Measurements from ENCODE around the gene STUB1. TPM values are rescaled to one million over a fixed set of nuclear protein-coding genes. Genes with fewer than 3 reads are reported as not detected.

Gene STUB1
- total and polyA plus RNA-seq, 2 donors (not counting 3 experiments of a cell fraction or from before 2014, with no cell fraction given): 107 to 147 TPM

DNA sequence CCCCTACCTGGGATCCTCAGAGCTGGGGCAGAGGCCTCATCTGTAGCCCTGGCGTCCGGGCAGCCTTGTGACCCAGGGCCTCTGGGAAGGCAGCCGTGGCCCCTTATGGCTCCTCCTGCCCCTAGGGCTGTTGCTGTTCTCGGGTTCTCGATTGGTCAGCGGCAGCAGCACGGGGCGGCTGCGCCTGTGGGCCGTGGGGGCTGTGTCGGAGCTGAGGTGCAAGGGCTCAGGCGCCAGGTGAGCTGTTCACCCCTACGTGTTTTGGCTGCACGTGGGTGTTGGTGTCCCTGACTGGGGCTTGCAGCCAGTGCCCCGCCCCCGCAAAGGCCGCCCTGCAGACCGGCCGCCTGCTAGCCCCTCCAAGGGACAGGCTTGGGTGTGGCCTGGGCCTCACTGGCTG, 18.1 kb upstream of the STUB1 start:
- DNase-seq (ENCODE audit: low read depth, low spot score) (no peak), FAIRE-seq (no peak)
- Histone ChIP-seq H3K9ac (replicated peaks; ENCODE audit: extremely low read depth, insufficient read depth, low read length) (no peak overlapping the region), H3K36me3 (ENCODE audit: control insufficient read depth in 2 of 2, extremely low read depth in 1 of 2, insufficient read depth in 2 of 2, low read length in 2 of 2) (peaks cover 0 to 3% of the 10 kb centered on the region in 2 experiments), H3K9me3 (replicated peaks; ENCODE audit: control insufficient read depth, insufficient read depth, low read length) (no peaks in the 10 kb centered on the region), H3K27ac (ENCODE audit: insufficient read depth, low read depth, low read length) (no peak overlapping the region), H4K20me1 (replicated peaks; ENCODE audit: control insufficient read depth, extremely low read depth, insufficient read depth, low read length) (no peaks in the 10 kb centered on the region), H3K4me2 (ENCODE audit: insufficient read depth, low read length) (no peak overlapping the region), H3K4me1 (ENCODE audit: control insufficient read depth, extremely low read depth, insufficient read depth, low read length) (no peaks in the 10 kb centered on the region), H3K4me3 (replicated peaks in 1 of 3; ENCODE audit: insufficient read depth in 1 of 3, low read depth in 1 of 3, low read length in 3 of 3) (no peak overlapping the region), H3K9me1 (replicated peaks; ENCODE audit: control insufficient read depth, extremely low read depth, insufficient read depth, low read length) (no peaks in the 10 kb centered on the region), H3K79me2 (ENCODE audit: control insufficient read depth, insufficient read depth, low read length) (no peaks in the 10 kb centered on the region), H3K27me3 (ENCODE audit: control insufficient read depth in 2 of 2, insufficient read depth in 2 of 2, low read length in 2 of 2) (no peaks in the 10 kb centered on the region), H2AFZ (ENCODE audit: low read depth, low read length) (no peak overlapping the region)
- BruUV-seq (replicated peaks): no TSS peak
- CTCF ChIA-PET: interaction anchor here (0.7 to 1.4 kb wide), 2 partner anchors 24 to 26 kb away, joined by 3 read pairs; partner anchors contain the start of gene METTL26
- TF ChIP-seq EZH2 (IDR thresholded peaks at IDR 0.05; ENCODE audit: borderline replicate concordance, low read depth, low read length, severe bottlenecking) (no peak), MYC (IDR thresholded peaks at IDR 0.05; ENCODE audit: low read depth, low read length) (no peak), POLR2A (IDR thresholded peaks at IDR 0.05; ENCODE audit: low read depth, low read length) (no peak), CTCF (IDR thresholded peaks at IDR 0.05; ENCODE audit: extremely low read depth in 1 of 2, insufficient read depth in 1 of 2, low read depth in 1 of 2, low read length in 2 of 2) (no peak), GATA2 (IDR thresholded peaks at IDR 0.05; ENCODE audit: insufficient read depth, insufficient read length, low read depth, low read length) (no peak), FOS (IDR thresholded peaks at IDR 0.05; ENCODE audit: borderline replicate concordance, insufficient read depth, low read length) (no peak), POLR2AphosphoS5 (IDR thresholded peaks at IDR 0.05; ENCODE audit: insufficient read depth, low read depth, low read length) (no peak), JUN (IDR thresholded peaks at IDR 0.05; ENCODE audit: borderline replicate concordance, insufficient read depth, insufficient read length, low read depth) (no peak)
- TF ChIP-seq, protein P1, sequence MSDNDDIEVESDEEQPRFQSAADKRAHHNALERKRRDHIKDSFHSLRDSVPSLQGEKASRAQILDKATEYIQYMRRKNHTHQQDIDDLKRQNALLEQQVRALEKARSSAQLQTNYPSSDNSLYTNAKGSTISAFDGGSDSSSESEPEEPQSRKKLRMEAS (IDR thresholded peaks at IDR 0.05; ENCODE audit: insufficient read depth, insufficient read length): no peak
- POLR2A ChIA-PET: no interaction called here
- dilution Hi-C loops (cut with MboI; ENCODE audit: extremely low pct_ligation_motif_present, low sequenced_read_pairs): no loop called here
- intact Hi-C loops (cut with micrococcal nuclease): no loop called here

Measured in endothelial cell of umbilical vein (primary cell).